C4-2B (cell line): ENCODE results near the gene MAP1LC3B2.

ENCODE experiments used
- CTCF ChIP-seq: fragments of 450-650 bp; conservative IDR thresholded peaks from 2 replicates; pipeline ENCODE4 v1.5.1; 2017; ENCODE audit warnings: mild to moderate bottlenecking
- ZFX ChIP-seq: fragments of 450-650 bp; IDR thresholded peaks from 2 replicates; pipeline ENCODE4 v1.6.1; 2017

DNA sequence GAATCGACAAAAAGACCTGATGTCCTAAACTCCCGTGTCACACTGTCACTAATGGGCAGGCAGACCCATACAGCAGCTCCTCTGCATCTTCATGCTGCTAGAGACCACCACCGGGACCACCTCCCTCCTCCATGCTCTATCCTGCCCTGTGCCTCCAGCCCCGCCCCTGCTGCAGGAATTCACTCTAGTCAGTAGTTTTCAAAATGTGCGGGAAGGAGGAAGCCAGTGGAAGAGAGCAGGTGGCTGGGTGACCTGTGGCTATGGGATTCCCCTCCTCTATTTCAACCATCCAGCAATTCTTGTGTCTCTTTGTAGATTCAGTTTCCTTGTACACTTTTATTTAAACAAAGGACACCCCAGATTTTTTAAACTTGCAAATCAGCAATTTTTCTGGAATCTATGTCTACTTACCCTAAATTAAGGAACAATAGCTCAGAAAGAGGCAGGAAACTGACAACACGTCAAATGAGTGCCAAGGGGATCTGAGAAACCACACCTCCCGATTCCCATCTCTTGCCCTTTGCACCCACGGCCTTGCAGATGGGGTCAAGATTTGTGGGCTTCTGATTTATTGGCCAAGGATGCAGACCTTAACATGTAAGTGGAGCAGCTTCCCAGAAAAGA lies 20.4 kb upstream of the MAP1LC3B2 start:
- TF ChIP-seq CTCF, result no peak
- no peak for TF ChIP-seq ZFX
